ENCODE data around the gene HSPA1B. TPM values are rescaled to one million over a fixed set of nuclear protein-coding genes. Genes with fewer than 3 reads are reported as not detected.

Gene HSPA1B
- total RNA-seq, 2 donors from 2014 or later, result 78.4 to 118 TPM

Other genes starting within 250 kb of the HSPA1B start
- 100 to 1,000 TPM; 269 to 395 TPM for gene LTB, start 245.3 kb upstream of the HSPA1B start, total RNA-seq
- gene LST1, start 241.5 kb upstream of the HSPA1B start, total RNA-seq, result 10 to 100 TPM in 1 of 2 donors, 1 to 10 TPM in 1; 8.1 to 28.7 TPM
- 10 to 100 TPM; 25.4 to 28.6 TPM for gene NCR3, start 234.7 kb upstream of the HSPA1B start, total RNA-seq
- gene AIF1, start 212.5 kb upstream of the HSPA1B start, total RNA-seq, result 10 to 100 TPM in 1 of 2 donors, 1 to 10 TPM in 1; 9.1 to 15.5 TPM
- 100 to 1,000 TPM; 226 to 237 TPM for gene PRRC2A, start 207.0 kb upstream of the HSPA1B start, total RNA-seq
- gene BAG6, start 175.1 kb upstream of the HSPA1B start, total RNA-seq, result 100 to 1,000 TPM; 298 to 383 TPM
- 1 to 10 TPM in 1 of 2 donors, under 1 TPM in 1; 0.76 to 1.3 TPM for gene APOM, start 171.8 kb upstream of the HSPA1B start, total RNA-seq
- gene C6orf47, start 167.0 kb upstream of the HSPA1B start, total RNA-seq, result 10 to 100 TPM; 16.2 to 21.0 TPM
- gene GPANK1, start 162.7 kb upstream of the HSPA1B start, total RNA-seq, result 10 to 100 TPM; 30.1 to 39.0 TPM
- gene CSNK2B, start 161.7 kb upstream of the HSPA1B start, total RNA-seq, result 100 to 1,000 TPM; 204 to 245 TPM
- 10 to 100 TPM; 25.3 to 28.1 TPM for gene LY6G5B, start 157.8 kb upstream of the HSPA1B start, total RNA-seq
- 1 to 10 TPM; 2.2 to 5.0 TPM for gene LY6G5C, start 146.7 kb upstream of the HSPA1B start, total RNA-seq
- 10 to 100 TPM; 31.4 to 31.7 TPM for gene ABHD16A, start 124.4 kb upstream of the HSPA1B start, total RNA-seq
- not detected for gene LY6G6F, start 120.9 kb upstream of the HSPA1B start, total RNA-seq
- not detected for gene LY6G6D, start 112.4 kb upstream of the HSPA1B start, total RNA-seq
- under 1 TPM in 1 of 2 donors, not detected in 1; 0.64 TPM for gene LY6G6C, start 106.0 kb upstream of the HSPA1B start, total RNA-seq
- gene MPIG6B, start 104.4 kb upstream of the HSPA1B start, total RNA-seq, result not detected
- 10 to 100 TPM in 1 of 2 donors, 1 to 10 TPM in 1; 9.4 to 23.8 TPM for gene DDAH2, start 98.4 kb upstream of the HSPA1B start, total RNA-seq
- 100 to 1,000 TPM; 406 to 482 TPM for gene CLIC1, start 91.2 kb upstream of the HSPA1B start, total RNA-seq
- gene MSH5, start 87.7 kb upstream of the HSPA1B start, total RNA-seq, result 10 to 100 TPM; 78.9 to 82.6 TPM
- 10 to 100 TPM; 12.1 to 18.9 TPM for gene SAPCD1, start 65.1 kb upstream of the HSPA1B start, total RNA-seq
- gene VWA7, start 50.4 kb upstream of the HSPA1B start, total RNA-seq, result 1 to 10 TPM; 2.9 to 4.2 TPM
- 100 to 1,000 TPM in 1 of 2 donors, 10 to 100 TPM in 1; 75.3 to 134 TPM for gene VARS1, start 32.0 kb upstream of the HSPA1B start, total RNA-seq
- 100 to 1,000 TPM in 1 of 2 donors, 10 to 100 TPM in 1; 92.5 to 139 TPM for gene LSM2, start 20.8 kb upstream of the HSPA1B start, total RNA-seq
- 1 to 10 TPM; 2.7 to 2.9 TPM for gene HSPA1L, start 12.5 kb upstream of the HSPA1B start, total RNA-seq
- 100 to 1,000 TPM; 124 to 189 TPM for gene HSPA1A, start 12.2 kb upstream of the HSPA1B start, total RNA-seq
- gene NEU1, start 35.1 kb downstream of the HSPA1B start, total RNA-seq, result 10 to 100 TPM; 19.3 to 22.3 TPM
- under 1 TPM in 1 of 2 donors, not detected in 1; 0.39 TPM for gene SLC44A4, start 51.3 kb downstream of the HSPA1B start, total RNA-seq
- 10 to 100 TPM; 41.2 to 55.3 TPM for gene EHMT2, start 70.0 kb downstream of the HSPA1B start, total RNA-seq
- 1 to 10 TPM; 1.6 to 3.0 TPM for gene ZBTB12, start 74.3 kb downstream of the HSPA1B start, total RNA-seq
- 1 to 10 TPM in 1 of 2 donors, under 1 TPM in 1; 0.58 to 4.7 TPM for gene C2, start 100.0 kb downstream of the HSPA1B start, total RNA-seq
- 1 to 10 TPM in 1 of 2 donors, not detected in 1; 1.5 TPM for gene CFB, start 118.4 kb downstream of the HSPA1B start, total RNA-seq
- 10 to 100 TPM; 50.3 to 63.6 TPM for gene NELFE, start 131.2 kb downstream of the HSPA1B start, total RNA-seq
- 10 to 100 TPM; 86.5 to 92.9 TPM for gene SKIC2, start 131.4 kb downstream of the HSPA1B start, total RNA-seq
- gene DXO, start 144.4 kb downstream of the HSPA1B start, total RNA-seq, result 10 to 100 TPM; 14.9 to 16.9 TPM
- gene C4A, start 154.3 kb downstream of the HSPA1B start, total RNA-seq, result 1 to 10 TPM; 6.5 to 6.9 TPM
- gene C4B, start 187.1 kb downstream of the HSPA1B start, total RNA-seq, result 1 to 10 TPM; 5.9 to 6.1 TPM
- under 1 TPM; 0.16 to 0.91 TPM for gene CYP21A2, start 210.7 kb downstream of the HSPA1B start, total RNA-seq